Stimulated activated CD4-positive, alpha-beta T cell treated with anti-CD3 and anti-CD28 coated beads, Interleukin-4, amount 100 ng/mL, for 1 hour (primary cell): Measurements from ENCODE around the gene VPS9D1.
A peak's percentile ranks its signal among the peaks of the same experiment; 100 is the strongest.
"Not testable (repeated sequence)": the region's sequence is repeated elsewhere in the genome, so short reads cannot be mapped to it uniquely, and the experiment has no call there.

Source experiments
- DNase-seq: peaks from one replicate; pipeline ENCODE4 v3.0.0-alpha.2; 2020

Gene VPS9D1

DNA sequence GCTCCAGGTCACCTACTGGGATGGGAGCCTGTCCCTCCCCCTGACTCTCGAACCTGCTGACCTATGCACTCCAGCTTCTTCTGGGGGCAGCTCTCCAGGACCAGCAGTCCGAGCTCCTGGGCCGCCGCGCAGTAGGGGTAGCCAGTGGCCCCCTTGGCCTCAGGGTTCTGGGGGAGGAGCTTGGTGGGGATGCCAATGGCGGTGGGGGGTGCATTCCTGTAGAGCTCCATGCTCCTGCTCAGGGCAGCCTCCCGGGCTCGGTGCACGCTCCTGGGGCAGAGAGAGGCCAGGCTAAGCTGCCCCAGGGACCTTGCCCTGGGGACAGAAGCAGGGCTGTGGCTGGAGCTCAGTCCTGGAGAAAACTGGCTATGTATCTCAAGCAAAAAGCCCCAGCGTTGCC is 11.5 kb downstream of the VPS9D1 start:
- no peak for DNase-seq

DNA sequence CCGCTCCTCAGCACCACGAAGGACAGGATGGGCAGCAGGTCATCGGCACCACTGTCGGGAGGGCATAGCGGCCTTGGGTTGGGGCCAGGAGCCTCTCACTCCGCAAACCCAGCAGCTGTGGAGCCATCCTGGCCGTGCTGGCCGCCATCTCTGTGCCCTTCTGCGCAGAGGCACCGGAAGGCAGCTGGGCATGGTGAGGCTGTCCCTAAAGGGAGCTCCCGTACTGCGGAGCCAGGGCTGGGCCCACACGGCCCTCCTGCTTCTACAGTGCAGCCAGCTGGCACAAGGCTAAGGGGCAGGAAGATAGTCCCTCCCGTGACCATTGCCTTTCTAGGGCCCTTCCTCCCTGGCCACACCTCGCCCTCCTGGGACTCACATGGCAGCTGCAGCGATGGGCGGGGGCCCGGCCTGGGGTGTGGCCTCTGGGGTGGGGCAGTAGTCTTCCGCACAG is 12.2 kb downstream of the VPS9D1 start:
- no peak for DNase-seq

DNA sequence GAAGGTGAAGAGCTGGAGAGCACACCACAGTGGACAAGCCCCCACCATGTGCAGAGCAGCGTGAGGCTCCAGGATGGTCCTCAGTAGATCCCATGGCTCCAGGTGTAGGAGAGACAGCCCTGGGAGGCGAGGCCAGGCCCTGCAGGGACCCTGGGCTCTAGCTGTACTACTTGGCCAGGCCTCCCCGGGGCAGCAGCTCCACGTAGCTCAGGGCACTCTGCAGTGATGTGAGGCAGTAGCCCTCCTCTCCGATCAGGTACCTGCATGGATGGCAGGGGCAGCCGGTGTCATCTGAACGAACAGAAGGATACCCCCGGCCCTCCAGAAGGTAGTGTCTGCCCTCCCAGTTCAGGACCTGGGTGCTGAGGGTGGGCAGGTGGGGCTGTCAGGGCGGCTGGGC is 13.0 kb downstream of the VPS9D1 start:
- no peak for DNase-seq

DNA sequence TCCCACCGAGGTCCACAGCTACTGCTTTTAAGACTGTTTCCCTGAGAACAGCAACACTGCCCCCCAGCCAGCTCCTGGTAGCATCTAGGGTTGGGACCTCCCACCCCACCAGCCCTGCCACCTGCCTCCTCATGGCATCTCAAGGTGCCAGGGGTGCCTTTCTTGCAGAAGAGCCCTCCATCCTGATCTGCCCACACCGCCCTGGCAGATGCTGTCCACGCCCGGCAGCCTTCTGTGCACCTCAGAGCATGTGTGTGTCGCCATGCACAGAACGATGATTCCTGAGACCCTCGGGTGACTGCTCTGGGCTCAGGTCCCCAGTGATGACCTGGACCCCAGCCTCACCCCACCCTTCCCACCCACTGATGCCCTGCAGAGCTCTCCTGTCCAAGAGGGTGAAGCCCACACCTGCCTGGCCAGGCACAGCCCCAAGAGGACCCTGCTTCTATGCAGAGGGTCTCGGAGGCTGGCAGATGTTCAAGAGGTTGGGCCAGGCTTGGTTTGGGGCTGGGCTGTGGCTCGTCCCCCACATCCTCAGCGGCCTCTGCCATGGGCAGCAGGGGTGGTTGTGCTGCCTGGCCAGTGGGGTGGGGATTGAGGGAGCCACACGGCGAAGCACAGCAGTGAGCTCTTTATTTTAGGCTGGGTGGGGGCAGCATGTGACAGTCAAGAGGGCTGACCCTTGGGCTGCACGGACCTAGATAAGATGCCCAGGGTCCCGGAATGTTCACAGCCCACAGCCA is 14.0 kb downstream of the VPS9D1 start:
- no peak for DNase-seq

DNA sequence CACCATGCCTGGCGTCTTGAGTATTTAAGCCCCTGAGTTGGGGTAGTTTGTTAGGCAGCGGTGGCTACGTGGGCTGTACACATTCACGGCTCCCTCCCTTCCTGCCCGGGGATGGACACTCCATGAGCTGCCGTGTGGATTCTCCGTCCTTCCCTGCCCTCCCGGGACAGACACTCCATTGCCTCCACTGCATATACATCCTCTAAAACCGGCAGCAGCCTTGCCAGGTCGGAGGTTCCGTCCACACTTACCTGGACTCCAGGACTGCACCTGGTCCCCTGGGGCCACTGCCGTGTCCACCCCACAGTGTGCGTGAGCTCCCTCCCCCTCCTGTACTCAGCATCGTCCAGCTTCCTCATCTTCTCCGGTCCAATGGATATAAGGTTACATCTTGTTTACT is 15.7 kb downstream of the VPS9D1 start:
- no peak for DNase-seq

DNA sequence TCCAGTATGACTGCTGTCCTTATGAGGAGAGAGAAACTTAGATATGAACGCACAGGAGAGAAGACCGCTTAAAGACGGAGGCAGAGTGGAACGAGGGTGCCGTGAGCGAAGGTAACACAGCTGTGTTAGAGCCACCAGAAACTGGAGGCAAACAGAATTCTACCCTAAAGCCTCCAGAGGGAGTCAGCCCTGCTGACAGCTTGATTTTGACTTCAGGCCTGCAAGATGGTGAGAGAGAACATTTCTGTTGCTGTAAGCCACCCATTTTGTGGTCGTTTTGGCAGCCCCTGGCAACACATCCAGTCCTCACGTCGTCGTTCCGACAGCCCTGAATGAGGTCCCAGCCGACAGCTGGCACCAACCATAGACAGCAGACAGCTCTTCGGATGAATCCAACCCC is 16.4 kb downstream of the VPS9D1 start:
- no peak for DNase-seq

DNA sequence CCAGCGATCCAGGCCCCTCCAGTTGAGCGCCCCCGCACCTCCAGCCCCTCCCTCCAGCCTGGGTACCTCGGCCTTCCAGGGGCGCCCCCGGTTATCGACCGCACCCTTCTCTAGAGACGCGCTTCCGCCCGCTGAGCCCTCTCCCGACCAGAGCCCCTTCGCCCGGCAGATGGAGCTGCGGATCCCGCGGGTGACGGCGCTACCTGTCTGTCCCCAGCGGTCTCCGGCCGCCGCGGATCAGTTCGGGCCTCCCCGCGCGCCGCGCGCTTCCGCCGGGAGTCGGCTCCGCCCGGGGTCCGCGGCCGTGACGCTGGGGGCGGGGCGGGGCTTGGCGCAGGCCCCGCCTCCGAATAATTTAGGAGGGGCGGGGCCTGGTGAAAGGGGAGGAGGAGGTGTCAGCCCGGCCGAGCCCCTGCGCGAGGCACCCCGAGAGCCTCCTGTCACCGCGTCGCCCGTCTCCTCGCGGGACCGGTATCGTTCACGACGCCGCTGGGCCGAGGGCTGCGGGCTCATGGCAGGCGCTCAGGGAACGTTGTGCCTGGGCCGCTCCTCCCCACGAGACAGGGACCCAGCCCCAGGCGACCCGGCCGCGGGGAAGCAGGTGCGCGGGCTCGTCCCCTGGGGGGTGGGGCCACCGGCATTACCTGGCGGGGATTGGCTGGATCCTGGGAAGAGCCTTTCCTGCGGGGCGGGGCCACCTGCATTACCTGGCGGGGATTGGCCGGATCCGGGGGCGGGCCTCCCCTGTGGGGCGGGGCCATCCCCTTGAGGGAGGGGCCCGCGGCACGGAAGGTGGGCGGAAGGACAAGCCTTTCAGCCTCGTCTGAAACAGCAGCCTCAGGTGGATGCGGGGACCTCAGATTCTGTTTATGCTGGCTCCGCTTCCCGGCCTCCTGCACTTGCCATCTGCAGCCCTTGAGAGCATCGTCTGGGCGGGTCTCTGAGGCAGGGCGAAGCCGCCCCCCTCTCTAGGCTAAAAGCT is 19.0 kb downstream of the VPS9D1 start, which contains the start of gene SPATA2L:
SPATA2L (minus strand) TSS at position 281 of the 982 bp plus-strand sequence. CDS start 473 bp downstream, outside the sequence.
- DNase-seq, result peak; percentile 97

DNA sequence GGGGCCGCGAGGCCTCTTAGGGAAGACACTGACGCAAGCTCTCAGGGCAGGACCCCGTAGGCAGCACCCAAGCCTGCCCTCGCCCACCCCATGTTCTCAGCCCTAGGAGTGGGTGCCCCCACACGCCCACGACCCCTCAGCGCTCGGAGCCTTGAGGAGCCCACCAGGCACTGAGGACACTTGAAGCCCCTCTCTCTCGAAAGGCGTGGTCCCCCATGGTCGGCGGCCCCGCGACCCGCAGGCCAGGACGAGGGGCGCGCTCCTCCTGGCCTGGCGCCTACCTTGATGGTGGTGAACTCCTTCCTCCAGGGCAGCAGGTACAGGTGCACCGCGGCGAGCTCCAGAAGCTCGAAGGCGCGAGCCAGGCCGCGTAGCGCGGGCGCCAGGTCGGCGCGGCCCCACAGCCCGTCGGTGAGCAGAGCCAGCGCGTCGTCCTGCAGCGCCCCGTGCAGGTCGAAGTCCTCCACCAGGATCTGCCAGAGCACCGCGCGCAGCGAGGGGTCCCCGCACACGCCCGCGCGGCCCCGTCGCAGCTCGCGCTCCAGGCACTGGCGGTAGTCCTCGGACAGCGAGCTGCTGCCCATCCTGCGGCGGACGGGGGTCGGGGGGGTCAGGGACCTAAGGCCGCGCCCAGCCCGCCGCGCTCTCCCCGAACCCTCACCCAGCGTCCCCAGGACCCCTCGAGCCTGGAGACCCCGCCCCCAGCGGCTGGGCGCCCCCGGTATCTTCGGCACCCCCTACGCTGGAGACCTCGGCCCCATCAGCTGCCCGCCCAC is 19.9 kb downstream of the VPS9D1 start:
- DNase-seq, result peak; percentile 53

DNA sequence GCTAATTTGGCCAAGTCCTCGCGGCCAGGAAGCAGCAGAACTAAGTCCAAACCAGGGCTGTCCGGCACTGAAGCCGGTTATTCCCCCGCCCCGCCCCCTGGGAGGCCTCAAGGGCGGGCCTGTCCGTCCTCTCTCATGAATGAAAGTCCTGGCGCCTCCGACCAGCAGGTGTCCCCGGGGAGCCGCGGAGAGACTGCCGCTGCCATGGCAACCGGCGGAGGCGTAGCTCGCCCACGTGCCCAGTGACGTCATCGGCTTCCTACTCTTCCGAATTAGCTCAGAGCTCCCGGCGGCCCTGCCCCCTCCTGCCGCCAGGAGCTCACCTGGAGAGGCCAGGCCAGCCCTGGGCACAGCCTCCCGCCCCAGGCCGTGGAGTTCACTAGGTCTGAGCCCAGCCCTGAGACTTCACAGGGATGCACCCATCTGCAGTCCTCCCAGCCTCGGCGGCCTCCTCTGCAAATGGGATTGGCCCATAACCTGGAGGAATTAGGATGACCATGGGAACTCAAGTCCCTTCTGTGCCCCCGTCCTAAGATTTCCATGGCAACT is 20.5 kb downstream of the VPS9D1 start:
- peak; percentile 98 for DNase-seq

DNA sequence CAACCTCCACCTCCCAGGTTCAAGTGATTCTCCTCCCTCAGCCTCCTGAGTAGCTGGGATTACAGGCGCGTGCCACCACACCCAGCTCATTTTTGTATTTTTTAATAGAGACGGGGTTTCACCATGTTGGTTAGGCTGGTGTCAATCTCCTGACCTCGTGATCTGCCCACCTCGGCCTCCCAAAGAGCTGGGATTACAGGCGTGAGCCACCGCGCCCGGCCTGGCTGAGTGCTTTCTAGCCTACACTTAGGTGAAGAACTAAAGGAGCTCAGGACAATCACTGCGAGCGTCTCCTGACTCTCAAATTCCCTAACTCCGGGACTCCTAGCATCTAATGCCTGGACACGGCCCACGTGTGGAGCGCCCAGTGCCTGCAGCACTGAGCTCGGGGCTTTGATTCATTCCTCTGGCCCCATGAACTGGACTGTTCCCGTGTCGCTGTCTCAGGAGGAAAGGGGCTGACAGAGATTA is 21.0 kb downstream of the VPS9D1 start:
- DNase-seq, result not testable (repeated sequence)

DNA sequence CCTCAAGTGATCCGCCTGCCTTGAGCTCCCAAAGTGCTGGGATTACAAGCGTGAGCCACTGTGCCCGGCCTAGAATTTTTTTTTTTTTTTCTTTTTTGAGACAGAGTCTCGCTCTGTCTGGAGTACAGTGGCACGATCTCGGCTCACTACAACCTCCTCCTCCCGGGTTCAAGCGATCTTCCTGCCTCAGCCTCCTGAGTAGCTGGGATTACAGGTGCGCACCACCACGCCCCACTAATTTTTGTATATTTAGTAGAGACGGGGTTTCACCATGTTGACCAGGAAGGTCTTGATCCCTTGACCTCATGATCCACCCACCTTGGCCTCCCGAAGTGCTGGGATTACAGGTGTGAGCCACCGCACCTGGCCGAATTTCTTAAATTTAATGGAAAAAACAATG is 22.0 kb downstream of the VPS9D1 start:
- DNase-seq, result not testable (repeated sequence)

DNA sequence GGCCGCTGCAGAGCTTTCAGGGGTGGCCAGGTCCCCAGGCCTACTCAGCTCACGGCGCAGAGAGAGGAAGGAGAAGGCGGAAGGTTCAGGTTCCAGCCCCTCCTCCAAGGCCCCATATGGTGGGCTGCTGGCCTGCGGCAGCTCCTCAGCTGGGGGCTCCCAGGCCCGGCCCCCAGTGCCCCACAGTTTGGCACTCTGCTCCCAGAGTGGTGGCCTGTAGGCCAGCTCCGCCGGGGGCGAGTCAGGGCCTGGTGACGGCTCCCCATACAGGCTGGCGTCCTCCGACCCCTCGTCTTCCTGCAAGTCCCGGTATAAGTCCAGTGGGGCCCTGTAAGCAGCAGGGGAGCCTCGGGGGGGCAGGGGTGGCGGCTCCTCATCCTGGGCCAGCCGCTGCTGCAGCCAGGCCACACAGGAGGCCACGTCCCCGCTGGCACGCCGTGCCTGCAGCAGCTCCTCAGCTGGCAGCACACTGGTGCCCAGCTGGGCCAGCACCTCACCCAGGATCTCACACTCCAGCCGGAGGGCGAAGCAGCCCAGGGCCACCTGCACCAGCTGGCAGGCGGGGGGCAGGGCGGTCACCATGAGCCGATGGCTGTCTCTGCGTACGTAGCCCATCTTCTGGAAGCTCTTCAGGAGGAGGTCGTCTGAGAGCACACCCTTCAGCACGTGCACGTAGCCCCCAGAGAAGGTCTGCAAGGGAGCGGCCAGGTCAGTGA is 22.9 kb downstream of the VPS9D1 start:
- DNase-seq, result no peak

DNA sequence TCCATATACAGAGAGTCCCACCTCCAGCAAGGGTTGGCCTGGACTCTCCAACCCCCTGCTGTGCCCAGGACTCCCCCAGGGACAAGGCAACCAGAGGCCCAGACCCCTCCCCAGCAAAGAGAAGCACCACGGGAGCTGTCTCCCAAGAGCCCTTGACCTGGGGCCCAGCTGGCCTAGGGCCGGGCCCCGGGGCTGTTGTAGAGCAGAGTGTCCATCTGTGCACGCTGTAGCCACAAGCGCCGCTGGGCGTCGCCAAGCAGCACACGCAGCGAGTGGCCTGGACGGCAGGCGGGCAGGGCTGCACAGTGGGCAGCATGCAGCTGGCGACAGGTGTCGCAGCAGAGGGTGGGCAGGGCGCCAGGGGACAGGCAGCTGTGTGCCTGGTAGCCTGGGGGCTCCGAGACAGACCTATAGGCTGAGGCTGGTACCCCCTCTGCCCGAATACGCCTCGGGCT is 23.5 kb downstream of the VPS9D1 start:
- no peak for DNase-seq

DNA sequence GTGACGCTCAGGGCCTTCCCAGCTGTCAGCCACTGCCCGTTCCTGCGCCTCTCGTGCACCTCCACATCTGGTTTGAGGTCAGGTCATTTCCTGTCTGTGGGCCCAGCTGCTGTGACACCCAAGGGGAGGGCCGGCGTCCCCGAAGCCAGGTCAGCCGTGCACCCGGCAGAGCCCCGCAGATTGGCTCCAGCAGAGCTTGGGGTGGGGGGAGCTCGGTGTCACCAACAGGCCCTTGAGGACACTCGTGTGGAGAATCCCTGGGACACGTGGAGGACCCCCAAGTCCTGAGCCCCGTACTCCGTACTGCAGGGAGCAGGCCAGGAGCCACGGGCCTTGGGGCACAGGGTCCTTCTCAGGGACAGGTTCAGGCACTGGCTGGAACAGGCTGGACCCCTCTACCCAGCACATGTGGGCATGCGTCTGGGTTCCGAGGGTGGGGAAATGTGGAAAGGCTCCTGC is 24.0 kb downstream of the VPS9D1 start:
- DNase-seq, result no peak

DNA sequence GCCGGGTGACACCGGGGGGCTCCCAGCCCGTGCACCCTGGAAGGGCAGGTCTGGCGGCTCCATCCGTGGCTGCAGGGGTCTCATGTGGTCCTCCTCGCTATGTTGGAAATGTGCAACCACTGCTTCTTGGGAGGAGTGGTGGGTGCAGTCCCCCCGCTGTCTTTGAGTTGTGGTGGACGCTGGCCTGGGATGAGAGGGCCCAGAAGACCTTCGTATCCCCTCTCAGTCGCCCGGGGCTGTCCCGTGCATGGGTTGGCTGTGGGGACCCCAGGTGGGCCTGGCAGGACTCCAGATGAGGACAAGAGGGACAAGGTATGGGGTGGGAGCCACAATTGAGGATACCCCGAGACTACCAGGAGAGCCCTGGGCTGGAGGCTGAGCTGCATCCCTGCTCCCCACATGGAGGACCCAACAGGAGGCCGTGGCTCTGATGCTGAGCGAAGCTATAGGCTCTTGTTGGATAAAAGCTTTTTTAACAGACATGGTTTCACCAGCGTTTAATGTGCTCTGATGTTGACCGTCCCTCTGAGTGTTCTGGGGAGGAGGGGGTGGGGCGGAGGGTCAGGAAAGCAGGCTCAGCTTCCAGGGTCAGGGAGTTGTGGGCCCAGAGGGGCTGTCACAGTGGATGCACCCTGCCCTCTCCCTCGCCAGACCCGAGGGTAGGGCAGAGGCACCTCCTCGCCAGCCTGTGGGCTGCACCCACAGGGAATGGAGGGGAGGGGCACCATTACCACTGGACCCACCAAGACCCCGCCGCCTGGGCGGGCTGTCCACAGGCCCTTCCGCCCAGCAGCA is 24.6 kb downstream of the VPS9D1 start:
- no peak for DNase-seq

DNA sequence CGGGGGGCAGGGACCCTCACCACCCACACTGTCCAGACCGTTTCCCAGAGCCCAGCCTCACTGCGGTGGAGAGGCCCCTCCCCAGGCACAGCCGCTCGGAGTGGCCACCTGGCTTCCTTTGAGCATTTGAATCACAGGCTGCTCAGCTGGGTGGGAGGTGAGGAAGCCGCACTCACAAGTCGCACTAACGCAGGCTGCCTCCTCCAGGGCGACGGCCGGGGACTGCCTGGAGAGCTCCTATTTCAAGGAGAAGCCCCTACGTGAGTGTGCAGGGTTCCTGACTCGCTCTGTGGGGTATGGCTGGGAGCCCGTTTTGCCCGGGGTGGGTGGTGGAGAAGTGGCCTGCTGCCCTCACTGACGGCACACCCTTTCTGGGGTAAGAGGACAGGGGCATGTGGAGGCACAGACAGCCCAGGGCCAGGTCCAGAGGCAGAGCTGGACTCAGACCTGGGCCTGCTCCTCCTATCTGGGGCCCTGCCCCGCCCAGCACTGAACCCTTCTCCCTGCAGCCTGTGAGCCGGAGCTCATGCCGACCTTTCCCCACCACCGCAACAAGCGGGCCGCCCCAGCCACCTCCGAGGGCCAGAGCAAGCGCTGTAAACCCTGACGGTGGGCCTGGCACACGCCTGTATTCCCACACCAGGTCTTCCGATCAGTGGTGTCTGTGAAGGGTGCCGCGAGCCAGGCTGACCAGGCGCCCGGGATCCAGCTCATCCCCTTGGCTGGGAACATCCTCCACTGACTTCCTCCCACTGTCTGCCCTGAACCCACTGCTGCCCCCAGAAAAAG is 25.4 kb downstream of the VPS9D1 start:
- DNase-seq, result no peak

DNA sequence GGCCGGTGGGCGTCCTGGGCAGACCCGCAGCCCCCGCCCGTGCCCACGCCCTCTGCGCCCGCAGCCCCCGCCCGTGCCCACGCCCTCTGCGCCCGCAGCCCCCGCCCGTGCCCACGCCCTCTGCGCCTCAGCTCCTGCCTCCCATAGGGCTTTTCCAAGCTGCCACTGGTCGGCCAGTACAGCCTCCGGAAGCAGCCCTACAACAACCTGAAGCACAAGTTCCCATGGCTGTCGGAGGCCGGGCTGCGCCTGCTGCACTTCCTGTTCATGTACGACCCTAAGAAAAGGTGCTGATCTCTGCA is 26.0 kb downstream of the VPS9D1 start:
- not testable (repeated sequence) for DNase-seq

DNA sequence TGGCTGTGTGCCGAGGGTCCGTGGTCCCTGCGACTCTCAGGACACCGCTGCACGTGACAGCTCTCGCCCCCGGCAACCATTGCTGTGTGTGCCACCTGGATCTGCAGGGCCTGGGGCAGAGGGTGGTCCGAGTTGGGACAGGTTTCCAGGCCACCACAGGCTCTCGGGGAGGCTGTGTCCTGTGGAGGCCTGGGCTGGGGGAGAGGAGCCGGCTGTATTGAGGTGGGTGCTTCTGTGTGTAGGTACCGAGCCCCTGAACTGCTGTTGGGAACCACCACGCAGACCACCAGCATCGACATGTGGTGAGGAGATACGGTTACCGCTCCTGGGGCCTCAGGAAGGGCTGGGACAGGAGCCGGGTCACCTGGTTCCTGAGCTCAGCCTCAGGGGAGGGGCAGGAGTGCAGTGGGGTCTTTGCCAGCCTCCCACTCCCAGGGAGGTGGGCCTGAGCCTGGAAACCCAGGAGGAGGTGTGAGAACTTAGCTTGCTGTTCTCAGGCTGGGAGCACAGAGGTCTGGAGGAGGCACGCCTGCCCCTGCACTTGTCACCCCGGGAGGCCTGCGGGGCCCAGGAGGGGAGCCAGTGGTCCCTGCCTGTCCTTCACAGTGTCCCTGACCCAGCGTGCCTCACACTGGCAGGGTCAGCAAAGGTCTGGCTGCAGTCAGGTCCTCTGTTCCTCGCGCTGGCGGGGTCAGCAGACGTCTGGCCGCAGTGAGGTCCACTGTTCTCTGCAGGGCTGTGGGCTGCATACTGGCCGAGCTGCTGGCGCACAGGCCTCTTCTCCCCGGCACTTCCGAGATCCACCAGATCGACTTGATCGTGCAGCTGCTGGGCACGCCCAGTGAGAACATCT is 26.5 kb downstream of the VPS9D1 start:
- DNase-seq, result no peak

DNA sequence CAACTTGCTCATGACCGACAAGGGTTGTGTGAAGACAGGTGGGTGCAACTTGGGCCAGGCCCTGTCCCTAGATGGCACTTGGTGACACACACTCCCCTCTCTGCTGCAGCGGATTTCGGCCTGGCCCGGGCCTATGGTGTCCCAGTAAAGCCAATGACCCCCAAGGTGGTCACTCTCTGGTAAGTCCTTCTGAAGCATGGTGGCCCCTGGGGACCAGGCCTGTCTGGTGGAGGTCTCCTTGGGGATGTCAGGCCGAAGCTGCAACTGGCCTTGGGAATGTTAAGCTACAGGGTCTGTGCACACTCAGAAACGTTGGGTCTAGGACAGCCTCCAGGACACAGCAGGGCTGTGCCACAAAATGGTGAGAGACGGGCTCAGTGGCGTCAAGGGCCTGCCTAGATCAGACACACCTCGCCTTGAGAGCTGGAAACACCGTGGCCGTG is 27.4 kb downstream of the VPS9D1 start:
- DNase-seq, result no peak
